RWPE1 (cell line): ENCODE measurements around the gene CCDC91.

Source experiments
- CTCF ChIA-PET: fragments of 350-600 bp; sonication (Branson Sonifier 250); formaldehyde crosslinking; extraction: SDS; loops from one replicate; lab custom pipeline; 2021; lab: Yijun Ruan, JAX
- POLR2A ChIA-PET: fragments of 400-600 bp; formaldehyde crosslinking; extraction: SDS; loops from one replicate; lab custom pipeline; 2020; ENCODE audit warnings: antibody characterized with exemption; ENCODE audit not compliant: low non-redundant PET; lab: Yijun Ruan, JAX
- DNase-seq: peaks from one replicate; pipeline ENCODE4 v3.0.0; 2012; ENCODE audit warnings: low spot score
- H3K27ac ChIP-seq: fragments of 450-650 bp; 2 replicates; pipeline ENCODE4 v1.5.1; 2017
- TF ChIP-seq, protein P1 (sequence below): fragments of 450-650 bp; conservative IDR thresholded peaks from 2 replicates; pipeline ENCODE4 v1.5.1; 2017; ENCODE audit warnings: low read depth, mild to moderate bottlenecking

Gene CCDC91

DNA sequence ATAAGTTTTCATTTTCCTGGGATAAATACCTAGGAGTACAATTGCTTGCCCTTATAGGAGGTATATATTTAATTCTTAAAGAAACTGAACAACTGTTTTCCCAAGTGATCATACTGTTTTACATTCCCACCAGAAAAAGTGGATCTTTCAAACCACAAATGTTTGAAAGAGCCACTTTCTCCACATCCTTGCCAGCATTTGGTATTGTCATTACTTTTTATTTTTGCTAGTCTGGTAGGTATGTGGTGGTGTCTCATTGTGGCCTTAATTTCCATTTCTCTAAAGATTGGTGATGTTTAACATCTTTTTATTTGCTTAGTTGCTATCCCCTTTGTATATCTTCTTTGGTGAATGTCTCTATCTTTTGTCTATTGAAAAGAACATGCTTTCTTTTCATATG is 50.6 kb downstream of the CCDC91 start:
- DNase-seq: no peak
- CTCF ChIA-PET: no interaction called here
- no peak overlapping the region for H3K27ac ChIP-seq
- POLR2A ChIA-PET: no interaction called here
- TF ChIP-seq, protein P1, sequence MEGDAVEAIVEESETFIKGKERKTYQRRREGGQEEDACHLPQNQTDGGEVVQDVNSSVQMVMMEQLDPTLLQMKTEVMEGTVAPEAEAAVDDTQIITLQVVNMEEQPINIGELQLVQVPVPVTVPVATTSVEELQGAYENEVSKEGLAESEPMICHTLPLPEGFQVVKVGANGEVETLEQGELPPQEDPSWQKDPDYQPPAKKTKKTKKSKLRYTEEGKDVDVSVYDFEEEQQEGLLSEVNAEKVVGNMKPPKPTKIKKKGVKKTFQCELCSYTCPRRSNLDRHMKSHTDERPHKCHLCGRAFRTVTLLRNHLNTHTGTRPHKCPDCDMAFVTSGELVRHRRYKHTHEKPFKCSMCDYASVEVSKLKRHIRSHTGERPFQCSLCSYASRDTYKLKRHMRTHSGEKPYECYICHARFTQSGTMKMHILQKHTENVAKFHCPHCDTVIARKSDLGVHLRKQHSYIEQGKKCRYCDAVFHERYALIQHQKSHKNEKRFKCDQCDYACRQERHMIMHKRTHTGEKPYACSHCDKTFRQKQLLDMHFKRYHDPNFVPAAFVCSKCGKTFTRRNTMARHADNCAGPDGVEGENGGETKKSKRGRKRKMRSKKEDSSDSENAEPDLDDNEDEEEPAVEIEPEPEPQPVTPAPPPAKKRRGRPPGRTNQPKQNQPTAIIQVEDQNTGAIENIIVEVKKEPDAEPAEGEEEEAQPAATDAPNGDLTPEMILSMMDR: no peak

DNA sequence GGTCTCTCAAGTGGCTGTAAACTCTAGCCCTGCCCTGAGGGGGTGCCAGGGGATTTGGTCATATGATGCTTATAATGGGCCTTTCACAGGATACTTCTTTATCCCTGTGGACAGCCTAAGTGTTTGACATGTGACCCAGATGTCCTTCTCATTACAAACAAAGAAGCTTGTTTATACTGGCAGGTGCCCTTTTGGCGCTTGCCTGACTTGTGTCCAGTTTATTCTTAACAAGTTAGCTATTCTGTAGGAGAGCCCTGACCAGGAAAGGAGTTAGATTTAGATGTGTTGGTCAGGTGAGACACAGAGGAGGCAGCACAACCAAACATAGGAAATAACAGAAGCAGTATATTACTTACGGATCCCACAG is 51.9 kb downstream of the CCDC91 start:
- no peak overlapping the region for H3K27ac ChIP-seq
- TF ChIP-seq, protein P1: no peak
- DNase-seq: no peak
- ChIA-PET POLR2A (no interaction called here), CTCF (no interaction called here)

DNA sequence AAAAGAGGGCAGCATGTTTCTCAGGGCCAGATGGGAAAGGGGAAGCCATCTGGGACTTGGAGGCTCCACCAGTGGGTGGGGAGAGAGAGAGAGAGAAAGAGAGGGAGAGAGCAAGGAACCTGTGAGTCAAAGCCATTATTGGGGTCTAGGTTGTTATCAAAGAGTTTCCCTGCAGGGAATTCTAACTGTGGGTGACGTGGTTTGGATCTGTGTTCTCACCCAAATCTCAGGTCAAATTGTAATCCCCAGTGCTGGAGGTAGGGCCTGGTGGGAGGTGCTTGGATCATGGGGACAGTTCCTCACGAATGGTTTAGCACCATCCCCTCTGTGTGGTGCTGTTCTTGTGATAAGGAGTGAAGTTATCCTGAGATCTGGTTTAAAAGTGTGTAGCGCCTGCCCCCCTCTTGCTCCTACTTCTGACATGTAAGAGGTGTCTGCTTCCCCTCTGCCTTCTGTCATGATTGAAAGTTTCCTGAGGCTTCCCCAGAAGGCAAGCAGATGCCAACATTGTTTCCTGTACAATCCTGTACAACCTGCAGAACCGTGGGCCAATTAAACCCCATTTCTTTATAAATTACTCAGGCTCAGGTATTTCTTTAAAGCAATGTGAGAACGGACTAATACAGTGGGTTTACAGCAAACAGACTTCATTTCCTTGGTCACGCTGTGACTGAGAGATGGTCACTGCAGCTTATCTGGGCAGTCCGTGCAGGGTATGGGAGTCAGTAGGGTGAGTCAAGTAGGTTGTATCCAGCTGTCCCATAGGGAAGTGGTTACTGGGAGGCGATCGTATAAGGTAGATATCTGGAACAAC is 52.4 kb downstream of the CCDC91 start:
- no peak for DNase-seq
- ChIA-PET POLR2A (no interaction called here), CTCF (no interaction called here)
- TF ChIP-seq, protein P1: no peak
- H3K27ac ChIP-seq: no peak overlapping the region

DNA sequence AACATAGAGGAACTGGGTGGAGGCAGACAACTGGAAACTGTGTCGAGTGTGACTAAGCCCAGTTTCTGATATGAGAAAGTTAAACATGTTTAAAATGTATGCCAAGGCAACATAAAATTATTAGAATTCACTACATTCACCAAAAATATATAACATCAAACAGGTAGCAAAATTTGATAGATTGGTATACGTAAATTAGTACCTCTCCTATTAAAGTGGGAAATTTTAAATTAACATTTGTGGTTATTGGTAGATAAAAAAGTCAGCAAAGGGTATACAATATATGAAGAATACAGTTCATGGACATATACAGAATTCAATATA is 53.0 kb downstream of the CCDC91 start:
- ChIA-PET CTCF (no interaction called here), POLR2A (no interaction called here)
- TF ChIP-seq, protein P1: no peak
- no peak for DNase-seq
- no peak overlapping the region for H3K27ac ChIP-seq

DNA sequence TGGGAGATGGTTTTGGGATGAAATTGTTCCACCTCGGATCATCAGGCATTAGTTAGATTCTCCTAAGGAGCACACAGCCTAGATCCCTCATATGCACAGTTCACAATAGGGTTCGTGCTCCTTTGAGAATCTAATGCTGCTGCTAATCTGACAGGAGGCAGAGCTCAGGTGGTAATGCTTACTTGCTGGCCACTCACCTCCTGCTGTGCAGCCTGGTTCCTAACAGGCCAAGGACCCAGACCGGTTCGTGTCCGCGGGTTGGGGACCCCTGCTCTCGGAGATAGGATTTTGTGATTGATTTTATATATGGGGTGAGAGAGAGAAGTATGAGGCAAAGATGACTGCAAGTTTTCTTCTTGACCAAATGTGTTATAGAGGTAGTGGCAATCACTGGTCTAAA is 57.5 kb downstream of the CCDC91 start:
- DNase-seq: no peak
- CTCF ChIA-PET: no interaction called here
- TF ChIP-seq, protein P1: no peak
- H3K27ac ChIP-seq: no peak overlapping the region
- POLR2A ChIA-PET: no interaction called here

DNA sequence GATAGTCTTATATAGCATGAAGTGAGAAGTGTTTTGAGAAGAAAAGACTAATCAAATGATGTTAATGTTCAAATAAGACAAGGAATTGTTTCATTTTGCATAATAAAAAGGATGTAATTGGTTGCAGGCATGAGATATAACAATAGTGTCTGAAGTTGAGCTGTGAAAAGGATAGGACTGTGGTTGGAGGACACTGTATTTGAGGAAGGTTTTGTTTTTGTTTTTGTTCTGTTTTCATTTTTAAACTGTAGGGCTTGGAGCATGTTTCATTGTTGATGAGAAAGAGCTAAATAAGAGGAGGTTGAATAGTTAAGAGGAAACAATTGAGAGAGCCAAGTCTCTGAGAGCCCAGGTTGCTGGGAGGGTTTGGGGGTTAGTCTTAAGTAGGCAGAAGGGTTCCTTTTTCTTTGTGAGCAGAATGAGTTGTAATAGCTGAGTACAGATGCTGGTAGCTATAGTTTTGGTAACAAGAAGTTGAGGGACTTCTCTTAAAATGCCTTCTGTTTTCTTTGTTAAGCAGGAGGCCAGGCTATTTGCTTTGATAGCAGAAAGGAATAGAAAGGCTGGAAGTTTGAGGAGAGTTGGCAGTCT is 58.4 kb downstream of the CCDC91 start:
- TF ChIP-seq, protein P1: no peak
- H3K27ac ChIP-seq: no peak overlapping the region
- POLR2A ChIA-PET: no interaction called here
- no peak for DNase-seq
- CTCF ChIA-PET: interaction anchor here (0.8 to 1.5 kb wide), 2 partner anchors 9 to 13 kb away, joined by 3 to 4 read pairs; no protein-coding TSS in a partner anchor
